DOHH2 (cell line): ENCODE data around the gene PCBD1.

Experiments used
- H3F3A ChIP-seq: fragments of 200-600 bp; sonication (generic), shearing (Covaris generic); 2 replicates; pipeline ENCODE4 v1.6.0; 2016; ENCODE audit warnings: antibody characterized with exemption, mild to moderate bottlenecking; ENCODE audit not compliant: control insufficient read depth, insufficient read depth
- H3K27ac ChIP-seq: fragments of 200-600 bp; sonication (generic); 2 replicates; pipeline ENCODE4 v1.5.1; 2014; ENCODE audit warnings: low read depth, mild to moderate bottlenecking, low read length, moderate library complexity
- H3K27me3 ChIP-seq: fragments of 200-600 bp; sonication (generic); 2 replicates; pipeline ENCODE4 v1.6.1; 2014; ENCODE audit warnings: mild to moderate bottlenecking, low read length, mixed read lengths; ENCODE audit not compliant: control insufficient read depth
- H3K36me3 ChIP-seq: fragments of 200-600 bp; sonication (generic); 2 replicates; pipeline ENCODE4 v1.6.1; 2014; ENCODE audit warnings: mild to moderate bottlenecking, low read length, moderate library complexity, mixed read lengths; ENCODE audit not compliant: control insufficient read depth
- H3K4me1 ChIP-seq: fragments of 200-600 bp; sonication (generic); 2 replicates; pipeline ENCODE4 v1.6.1; 2014; ENCODE audit warnings: mild to moderate bottlenecking, low read length, mixed read lengths; ENCODE audit not compliant: control insufficient read depth
- H3K4me2 ChIP-seq: fragments of 200-600 bp; sonication (generic); 2 replicates; pipeline ENCODE4 v1.6.0; 2014; ENCODE audit warnings: mild to moderate bottlenecking, low read length, moderate library complexity
- H3K4me3 ChIP-seq: fragments of 200-600 bp; sonication (generic); 2 replicates; pipeline ENCODE4 v1.5.1; 2014; ENCODE audit warnings: mild to moderate bottlenecking, low read length, mixed read lengths
- H3K79me2 ChIP-seq: fragments of 200-600 bp; sonication (generic); 2 replicates; pipeline ENCODE4 v1.6.1; 2014; ENCODE audit warnings: mild to moderate bottlenecking, low read length, mixed read lengths; ENCODE audit not compliant: control insufficient read depth
- H3K9me2 ChIP-seq: fragments of 200-600 bp; sonication (generic); replicated peaks from 2 replicates; pipeline ENCODE4 v1.6.1; 2014; ENCODE audit warnings: mild to moderate bottlenecking, low read length, mixed read lengths; ENCODE audit not compliant: control insufficient read depth
- H3K9me3 ChIP-seq: fragments of 200-600 bp; sonication (generic); 2 replicates; pipeline ENCODE4 v1.6.1; 2014; ENCODE audit warnings: antibody characterized with exemption, low read length, mixed read lengths; ENCODE audit not compliant: control insufficient read depth, insufficient read depth
- H4K20me1 ChIP-seq: fragments of 200-600 bp; sonication (generic); 2 replicates; pipeline ENCODE4 v1.6.0; 2014; ENCODE audit warnings: low read depth, mild to moderate bottlenecking, antibody characterized with exemption, low read length, moderate library complexity; ENCODE audit not compliant: control insufficient read depth, insufficient read depth
- CTCF ChIP-seq: fragments of 200-600 bp; sonication (generic); IDR thresholded peaks from one replicate; pipeline ENCODE4 v1.5.1; 2014; ENCODE audit warnings: antibody characterized with exemption, mild to moderate bottlenecking, low read depth, low read length; ENCODE audit not compliant: poor library complexity, severe bottlenecking
- EZH2phosphoT487 ChIP-seq: fragments of 200-600 bp; sonication (generic); IDR thresholded peaks from 2 replicates; pipeline ENCODE4 v1.6.1; 2017; ENCODE audit warnings: borderline replicate concordance, mild to moderate bottlenecking, antibody characterized with exemption, low read length, moderate library complexity, mixed read lengths

The PCBD1 gene

GRCh38 chr10:70917226-70917625 is 28.9 kb upstream of the PCBD1 start:
- Histone ChIP-seq H3F3A (no peaks in the 10 kb centered on the region), H3K27me3 (no peaks in the 10 kb centered on the region), H3K9me3 (no peaks in the 10 kb centered on the region), H3K79me2 (no peaks in the 10 kb centered on the region), H3K4me2 (no peak overlapping the region), H3K4me3 (no peak overlapping the region), H3K9me2 (no peaks in the 10 kb centered on the region), H3K4me1 (no peaks in the 10 kb centered on the region), H4K20me1 (no peaks in the 10 kb centered on the region), H3K27ac (no peak overlapping the region), H3K36me3 (no peaks in the 10 kb centered on the region)
- no peak for TF ChIP-seq CTCF
- TF ChIP-seq EZH2phosphoT487 = no peak

- Histone ChIP-seq H3K9me2 (no peaks in the 10 kb centered on the region), H3K4me2 (no peak overlapping the region), H3K36me3 (no peaks in the 10 kb centered on the region), H3K79me2 (no peaks in the 10 kb centered on the region), H3F3A (no peaks in the 10 kb centered on the region), H3K4me3 (no peak overlapping the region), H3K27ac (no peak overlapping the region), H3K27me3 (no peaks in the 10 kb centered on the region), H3K4me1 (no peaks in the 10 kb centered on the region), H3K9me3 (no peaks in the 10 kb centered on the region), H4K20me1 (no peaks in the 10 kb centered on the region)
- TF ChIP-seq EZH2phosphoT487 = no peak
- TF ChIP-seq CTCF = no peak
Measured at GRCh38 chr10:70916241-70916640, 27.9 kb upstream of the PCBD1 start.

- no peaks in the 10 kb centered on the region for H3K27me3 ChIP-seq
- H3K36me3 ChIP-seq = no peaks in the 10 kb centered on the region
- H3K27ac ChIP-seq = no peak overlapping the region
- no peaks in the 10 kb centered on the region for H3K4me1 ChIP-seq
- no peak overlapping the region for H3K4me2 ChIP-seq
- TF ChIP-seq CTCF (no peak), EZH2phosphoT487 (no peak)
- H3F3A ChIP-seq = no peaks in the 10 kb centered on the region
- no peak overlapping the region for H3K4me3 ChIP-seq
- no peaks in the 10 kb centered on the region for H3K9me3 ChIP-seq
- no peaks in the 10 kb centered on the region for H3K79me2 ChIP-seq
- no peaks in the 10 kb centered on the region for H4K20me1 ChIP-seq
- H3K9me2 ChIP-seq = no peaks in the 10 kb centered on the region
Measured at GRCh38 chr10:70915806-70916205, 27.4 kb upstream of the PCBD1 start.

- Histone ChIP-seq H3K27me3 (no peaks in the 10 kb centered on the region), H4K20me1 (no peaks in the 10 kb centered on the region), H3K27ac (no peak overlapping the region), H3K4me1 (no peaks in the 10 kb centered on the region), H3F3A (no peaks in the 10 kb centered on the region), H3K9me3 (no peaks in the 10 kb centered on the region), H3K4me3 (no peak overlapping the region), H3K36me3 (no peaks in the 10 kb centered on the region), H3K79me2 (no peaks in the 10 kb centered on the region), H3K4me2 (no peak overlapping the region), H3K9me2 (no peaks in the 10 kb centered on the region)
- no peak for TF ChIP-seq CTCF
- no peak for TF ChIP-seq EZH2phosphoT487
Measured at GRCh38 chr10:70915206-70915605, 26.8 kb upstream of the PCBD1 start.
